ENCODE data around the gene TBL1Y.
"Not testable (repeated sequence)": the region's sequence is repeated elsewhere in the genome, so short reads cannot be mapped to it uniquely, and the experiment has no call there.

Gene TBL1Y

DNA sequence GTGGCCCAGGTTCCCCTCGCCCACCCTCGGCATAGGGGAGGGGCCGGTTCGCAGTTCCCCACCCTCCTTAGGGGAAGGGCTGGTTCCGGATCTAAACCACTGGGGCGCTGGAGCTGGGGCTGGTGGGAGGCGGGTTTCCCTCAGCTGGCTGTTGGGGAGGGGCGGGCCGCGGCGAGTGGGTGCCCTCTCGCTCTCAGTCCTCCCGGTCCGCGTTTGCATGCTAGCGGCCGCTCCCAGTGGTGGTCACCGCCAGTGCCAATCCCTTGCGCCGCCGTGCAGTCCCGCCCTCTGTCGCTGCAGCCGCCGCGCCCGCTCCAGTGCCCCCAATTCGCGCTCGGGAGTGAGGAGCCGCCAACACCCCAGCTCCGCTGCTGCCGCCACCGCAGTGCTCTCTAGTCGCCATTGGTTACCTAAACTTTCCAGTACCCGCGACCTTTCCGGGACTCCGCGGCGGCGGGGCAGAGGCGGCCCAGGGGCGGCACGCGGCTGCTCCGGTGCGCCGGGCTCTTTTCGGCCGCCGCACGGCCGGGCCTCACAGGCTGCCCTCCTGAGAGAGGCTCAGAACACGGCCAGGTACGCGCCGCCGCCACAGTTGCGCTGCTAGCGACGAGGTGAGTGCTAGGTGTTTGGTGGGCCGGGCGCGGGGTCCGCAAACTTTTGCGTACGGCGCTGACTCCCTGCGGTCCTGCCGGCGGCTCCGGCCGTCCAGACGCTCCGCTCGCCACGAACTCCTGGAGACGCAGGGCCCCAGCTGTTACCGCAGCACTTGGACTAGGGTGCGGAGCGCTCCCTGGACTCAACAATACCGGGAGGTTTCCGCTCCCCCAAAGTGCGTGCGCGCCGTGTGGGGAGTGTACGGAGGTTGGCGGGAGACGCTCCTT lies at the start of gene TBL1Y:
Gene TBL1Y, plus strand, starts transcription at position 326 of the 881 bp plus-strand sequence. CDS start 114,388 bp downstream, outside the sequence.
- DNase-seq, result no peak

DNA sequence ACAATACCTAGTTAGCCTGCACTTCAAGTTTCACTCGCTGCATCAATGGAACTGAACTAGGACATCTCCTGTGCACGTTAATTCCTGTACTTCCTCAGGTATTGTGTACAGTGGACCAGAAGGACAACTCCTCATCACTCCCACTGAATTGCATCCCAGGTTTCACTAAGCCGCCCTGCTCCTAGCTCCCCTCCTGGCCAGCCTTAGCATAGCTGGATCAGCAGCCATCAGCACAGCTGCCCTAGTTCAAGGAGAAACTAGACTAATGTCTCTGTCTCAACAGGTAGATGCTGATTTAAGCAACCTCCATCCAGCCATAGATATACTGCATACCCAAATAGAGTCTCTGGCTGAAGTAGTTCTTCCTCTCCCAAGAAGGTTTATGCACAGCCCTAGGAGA lies 16.0 kb upstream of the TBL1Y start:
- DNase-seq, result no peak

DNA sequence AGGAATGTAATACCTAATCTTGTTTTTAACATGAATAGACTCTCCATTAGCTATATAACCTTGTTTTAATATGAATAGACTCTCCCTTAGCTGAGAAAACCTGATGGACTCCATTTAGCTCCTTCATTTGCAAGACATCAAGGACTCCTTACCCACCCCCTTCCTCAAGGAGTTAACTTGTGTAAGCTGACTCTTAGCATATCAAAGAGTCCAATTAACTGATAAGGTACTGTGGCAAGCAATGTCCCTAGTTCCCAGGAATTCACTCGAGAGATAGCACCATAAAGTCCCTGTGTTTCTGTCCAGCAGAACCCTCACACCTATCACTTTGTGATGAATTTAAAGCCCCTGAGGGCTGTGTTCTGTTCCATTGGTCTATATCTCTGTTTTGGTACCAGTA lies 15.3 kb upstream of the TBL1Y start:
- DNase-seq, result no peak

DNA sequence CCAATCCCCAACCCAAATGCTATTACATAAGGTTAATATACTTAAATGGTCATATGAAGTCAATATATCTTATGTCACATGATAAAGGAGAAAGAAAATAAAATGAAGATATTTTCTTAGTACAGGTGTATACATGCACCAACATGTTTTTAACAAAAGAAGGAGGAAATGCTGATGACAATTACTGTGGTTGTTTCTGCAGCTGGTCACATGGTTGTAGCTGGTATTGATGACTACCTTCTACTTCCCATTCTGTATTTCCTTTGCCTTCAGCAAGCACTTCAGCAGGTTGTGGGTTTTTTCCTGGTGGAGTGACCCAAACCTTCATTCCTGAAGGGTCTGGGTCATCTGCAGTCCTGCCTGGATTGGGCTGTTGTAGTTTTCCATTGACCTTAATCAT lies 8.4 kb upstream of the TBL1Y start:
- not testable (repeated sequence) for DNase-seq

DNA sequence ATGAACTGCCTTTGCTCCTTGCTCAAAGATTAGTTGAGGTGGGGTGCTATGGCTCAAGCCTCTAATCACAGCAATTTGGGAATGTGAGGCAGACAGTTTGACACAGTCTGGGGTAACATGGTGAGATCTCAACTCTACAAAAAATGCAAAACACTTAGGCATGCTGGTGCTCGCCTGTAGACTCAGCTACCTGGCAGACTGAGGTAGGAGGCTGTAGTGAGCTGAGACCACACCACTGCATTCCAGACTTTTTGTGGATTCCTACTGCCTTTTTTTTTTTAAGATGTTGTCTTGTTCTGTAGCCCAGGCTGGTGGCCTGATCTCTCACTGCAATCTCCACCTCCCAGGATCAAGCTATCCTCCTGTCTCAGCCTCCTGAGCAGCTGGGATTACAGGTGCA lies 2.9 kb upstream of the TBL1Y start:
- no peak for DNase-seq

DNA sequence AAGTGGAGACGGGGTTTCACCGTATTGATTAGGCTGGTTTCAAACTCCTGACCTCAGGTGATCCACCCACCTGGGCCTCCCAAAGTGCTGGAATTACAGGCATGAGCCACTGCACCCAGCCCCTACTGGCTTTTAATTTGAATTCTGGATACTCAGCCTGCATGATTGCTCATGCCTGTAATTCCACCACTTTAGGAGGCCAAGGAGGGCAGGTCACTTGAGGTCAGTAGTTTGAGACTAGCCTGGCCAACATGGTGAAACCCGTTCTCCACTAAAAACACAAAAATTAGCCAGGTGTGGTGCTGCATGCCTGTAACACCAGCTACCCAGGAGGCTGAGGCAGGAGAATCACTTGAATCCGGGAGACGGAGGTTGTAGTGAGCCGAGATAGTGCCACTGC lies 2.5 kb upstream of the TBL1Y start:
- not testable (repeated sequence) for DNase-seq

DNA sequence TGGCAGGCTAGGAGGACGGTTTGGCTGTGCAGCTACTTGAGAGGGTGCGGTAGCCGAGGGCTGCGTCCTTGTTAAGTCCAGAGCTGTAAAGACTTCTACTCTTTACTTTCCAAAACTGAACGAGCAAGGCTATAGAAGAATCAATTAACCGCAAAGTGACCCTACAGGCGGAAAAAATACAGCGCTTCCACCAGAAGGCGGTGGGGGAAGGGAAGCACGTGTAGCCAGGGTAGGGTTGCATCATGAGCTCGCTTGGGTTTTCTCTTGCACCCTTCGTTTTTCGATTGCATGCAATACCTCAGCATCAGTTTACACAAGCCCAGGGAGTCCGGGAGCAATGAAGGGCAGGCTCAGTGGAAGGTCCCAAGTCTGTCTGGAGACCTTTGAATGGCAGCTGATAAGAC lies 1.4 kb upstream of the TBL1Y start:
- DNase-seq, result peak; percentile 24

DNA sequence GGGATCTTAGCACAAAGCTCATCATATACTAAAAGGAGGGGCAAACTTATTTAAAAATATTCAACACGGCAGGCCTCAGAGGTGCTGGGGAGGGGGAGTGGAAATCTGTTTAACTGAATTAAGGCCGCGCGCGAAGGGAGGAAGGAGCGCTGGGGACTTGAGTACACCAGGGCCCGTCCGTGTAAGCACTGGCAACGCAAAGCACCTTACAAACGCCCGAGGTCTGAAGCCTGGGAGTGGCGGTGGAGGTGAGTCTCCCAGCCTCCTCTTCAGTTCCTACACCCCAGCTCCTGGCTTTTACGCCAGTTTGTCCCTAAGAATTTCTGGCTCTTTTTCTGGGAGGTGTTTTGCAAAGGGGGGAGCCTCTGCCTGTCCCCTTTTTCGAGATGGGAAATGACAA lies 641 bp upstream of the TBL1Y start:
- no peak for DNase-seq

DNA sequence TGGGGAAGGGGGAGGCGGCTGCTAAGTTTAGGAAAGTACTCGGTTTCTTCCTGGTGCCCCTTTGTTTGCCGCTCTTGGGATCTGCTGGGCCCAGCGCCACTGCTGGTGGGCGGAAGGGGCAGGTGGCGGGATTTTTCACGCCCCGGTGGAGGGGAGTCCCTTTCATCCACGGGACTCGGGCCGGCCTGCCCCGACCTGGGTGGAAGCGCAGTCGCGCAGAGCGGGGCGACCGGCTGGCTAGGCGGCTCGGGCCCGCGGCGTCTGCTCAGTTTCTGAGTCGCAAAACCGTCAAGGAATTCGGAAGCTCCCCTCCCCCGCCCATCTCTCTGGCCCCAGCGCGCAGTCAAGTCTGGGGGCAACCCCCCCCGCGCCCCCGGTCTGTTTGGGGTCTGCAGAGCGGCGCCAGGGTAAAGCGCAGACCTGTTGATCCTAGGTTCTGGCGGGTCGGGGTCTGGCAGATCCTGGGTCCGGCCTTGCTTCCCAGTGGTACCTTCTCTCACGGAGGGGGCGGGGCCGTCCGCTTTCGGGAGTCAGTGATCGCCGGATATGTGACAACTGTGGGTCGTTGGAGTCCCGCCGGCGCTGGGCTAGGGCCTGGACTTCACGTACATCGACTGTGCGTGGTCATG lies 870 bp downstream of the TBL1Y start, which contains the start of gene AMELY:
Gene AMELY, minus strand, starts transcription at position 500 of the 629 bp plus-strand sequence. CDS start 39,144 bp downstream, outside the sequence.
- DNase-seq, result no peak

DNA sequence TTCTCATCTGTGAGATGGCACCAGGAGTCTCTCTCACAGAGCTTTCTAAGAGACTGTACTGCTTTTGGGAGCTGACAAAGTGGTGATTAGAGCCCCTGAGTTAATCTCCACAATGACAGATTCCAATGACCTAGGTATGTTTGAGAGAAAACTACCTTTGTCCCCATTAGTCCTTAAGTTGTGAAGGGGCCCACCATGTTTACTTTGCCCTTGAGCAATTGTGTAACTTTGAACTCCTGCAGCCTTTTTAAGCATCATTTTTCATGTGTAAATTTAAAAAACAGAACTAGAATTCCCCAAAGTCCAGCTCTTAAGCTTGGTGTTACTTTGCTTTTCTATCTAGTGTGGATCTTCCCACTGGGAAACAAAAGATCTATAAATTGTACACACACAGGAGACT lies 2.9 kb downstream of the TBL1Y start:
- no peak for DNase-seq

DNA sequence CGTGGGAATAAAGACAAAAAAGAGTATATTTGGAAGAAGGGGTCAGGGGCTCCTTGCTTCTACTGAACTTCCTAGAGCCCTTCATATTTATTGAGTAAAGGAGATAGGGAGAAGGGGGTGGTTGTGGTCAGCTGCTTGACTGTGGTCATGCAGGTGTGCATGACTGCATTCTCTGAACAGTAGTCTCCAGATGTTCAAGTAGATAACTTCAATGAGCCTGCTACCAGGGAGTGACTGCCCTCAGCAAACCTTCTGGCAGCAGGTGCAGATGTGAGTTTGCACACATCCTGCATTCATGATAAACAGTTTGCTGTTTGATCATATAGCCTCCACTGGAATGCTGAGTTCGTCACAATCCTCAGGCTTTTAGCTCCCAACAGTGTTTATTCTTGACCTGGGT lies 10.6 kb downstream of the TBL1Y start:
- no peak for DNase-seq

DNA sequence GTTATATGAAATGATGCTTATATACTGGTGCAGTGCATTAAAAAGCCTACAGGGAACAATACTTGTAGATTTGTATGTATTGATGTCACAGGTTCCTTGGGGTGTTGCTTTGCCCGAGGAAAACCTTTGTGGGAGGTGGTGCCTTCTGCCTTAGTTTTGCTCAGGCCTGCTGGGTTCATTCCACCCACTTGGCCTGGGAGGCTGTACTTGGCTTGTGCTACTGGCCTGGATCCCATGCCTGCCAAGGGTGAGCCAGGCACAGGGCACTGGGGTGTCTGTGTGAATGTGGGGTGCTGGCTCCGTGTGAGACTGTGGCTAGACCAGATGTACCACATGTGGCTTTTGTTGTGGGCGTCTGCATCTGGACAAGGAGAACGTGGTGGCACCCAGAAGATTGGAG lies 17.8 kb downstream of the TBL1Y start:
- DNase-seq, result no peak

DNA sequence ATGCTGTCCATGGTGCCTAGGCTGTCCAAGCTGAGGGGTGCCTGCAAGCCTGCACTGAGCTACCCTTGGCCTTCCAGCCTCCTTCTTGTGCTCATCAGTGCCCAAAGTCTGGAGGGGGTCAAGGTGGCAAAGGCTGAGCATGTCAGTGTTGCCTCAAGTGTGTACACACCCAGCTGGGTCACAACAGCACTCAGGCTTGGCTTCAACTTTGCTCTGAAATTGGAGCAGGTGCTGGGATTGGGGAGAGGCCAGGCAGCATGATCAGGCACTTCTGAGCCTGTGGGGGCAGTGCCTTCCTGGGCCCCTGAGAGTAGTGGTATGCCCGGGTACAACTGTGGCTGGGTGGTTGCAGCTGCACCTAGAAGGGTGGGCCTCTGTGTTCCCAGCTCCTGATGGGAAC lies 18.7 kb downstream of the TBL1Y start:
- no peak for DNase-seq

DNA sequence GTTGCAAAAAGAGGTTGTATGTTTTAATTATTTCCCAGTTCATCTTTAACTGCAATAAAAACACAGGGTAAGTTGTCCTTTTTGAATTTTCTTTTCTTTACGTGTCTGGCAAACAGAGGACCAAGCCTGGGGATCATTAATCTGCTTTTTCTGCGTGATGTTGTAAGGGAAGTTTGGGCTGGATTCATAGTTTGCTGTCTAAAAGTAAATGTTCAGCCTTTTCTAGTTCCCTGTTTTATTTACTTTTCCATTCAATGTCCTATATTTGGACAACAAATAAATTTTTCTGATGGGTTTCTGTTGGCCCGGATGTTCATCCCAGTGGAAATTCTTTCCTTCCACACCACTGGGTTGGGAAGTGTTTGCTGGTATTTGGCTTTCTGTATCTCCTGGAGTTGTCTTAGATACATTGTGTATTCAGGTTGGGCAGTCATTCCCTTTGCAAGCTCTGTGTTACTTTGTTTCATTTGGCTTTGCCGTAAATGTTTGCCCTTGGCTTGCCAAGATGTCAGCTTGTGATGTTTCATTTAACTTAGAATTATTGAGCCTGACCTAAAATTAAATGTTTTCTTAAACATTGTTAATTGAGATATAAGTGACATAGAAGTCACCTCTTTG lies 21.4 kb downstream of the TBL1Y start:
- no peak for DNase-seq

DNA sequence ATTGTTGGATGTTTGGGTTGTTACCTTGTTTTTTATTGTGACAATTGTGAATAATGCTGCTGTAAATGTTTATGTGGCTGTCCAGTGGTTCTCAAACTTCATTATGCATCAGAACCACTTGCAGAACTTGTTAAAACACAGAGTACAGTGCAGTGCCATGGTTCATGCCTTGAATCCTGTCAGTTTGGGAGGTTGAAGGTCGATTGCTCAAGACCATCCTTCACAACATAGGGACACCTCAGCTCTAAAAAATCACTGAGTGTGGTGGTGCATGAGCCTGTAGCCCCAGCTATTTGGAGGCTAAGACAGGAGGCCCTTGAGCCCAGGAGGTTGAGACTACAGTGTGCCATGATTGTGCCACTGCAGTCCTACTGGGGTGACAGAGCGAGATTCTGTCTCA lies 25.0 kb downstream of the TBL1Y start:
- no peak for DNase-seq

DNA sequence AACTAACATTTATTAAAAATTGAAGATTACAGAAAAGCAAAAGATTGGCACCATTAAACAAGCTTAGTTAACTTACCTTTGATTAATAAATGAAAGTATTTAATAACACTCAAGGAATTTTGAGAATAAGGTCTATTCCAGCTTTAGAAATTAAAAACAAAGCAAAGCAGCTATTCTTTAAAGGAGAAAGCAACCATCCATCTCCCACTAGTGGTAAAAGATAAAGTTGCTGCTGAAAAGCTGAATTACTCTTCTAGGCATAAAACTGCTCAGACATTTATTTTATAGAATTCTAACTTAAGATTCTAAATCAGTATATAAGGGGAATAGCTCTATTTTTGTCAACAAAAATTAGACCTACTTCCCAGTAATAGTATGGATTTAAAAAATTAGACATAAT lies 37.2 kb downstream of the TBL1Y start:
- no peak for DNase-seq

DNA sequence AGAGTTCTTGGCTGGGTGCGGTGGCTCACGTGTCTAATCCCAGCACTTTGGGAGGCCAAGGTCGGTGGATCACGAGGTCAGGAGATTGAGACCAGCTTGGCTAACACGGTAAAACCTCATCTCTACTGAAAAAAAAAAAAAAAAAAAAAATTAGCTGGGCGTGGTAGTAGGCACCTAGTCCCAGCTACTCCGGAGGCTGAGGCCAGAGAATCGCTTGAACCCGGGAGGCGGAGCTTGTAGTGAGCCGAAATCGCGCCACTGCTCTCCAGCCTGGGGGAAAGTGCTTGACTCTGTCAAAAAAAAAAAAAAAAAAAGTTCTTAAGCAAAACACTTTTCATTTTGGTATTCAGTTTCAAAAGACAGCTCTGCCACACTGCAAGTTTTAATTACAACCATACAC lies 37.9 kb downstream of the TBL1Y start:
- no peak for DNase-seq

DNA sequence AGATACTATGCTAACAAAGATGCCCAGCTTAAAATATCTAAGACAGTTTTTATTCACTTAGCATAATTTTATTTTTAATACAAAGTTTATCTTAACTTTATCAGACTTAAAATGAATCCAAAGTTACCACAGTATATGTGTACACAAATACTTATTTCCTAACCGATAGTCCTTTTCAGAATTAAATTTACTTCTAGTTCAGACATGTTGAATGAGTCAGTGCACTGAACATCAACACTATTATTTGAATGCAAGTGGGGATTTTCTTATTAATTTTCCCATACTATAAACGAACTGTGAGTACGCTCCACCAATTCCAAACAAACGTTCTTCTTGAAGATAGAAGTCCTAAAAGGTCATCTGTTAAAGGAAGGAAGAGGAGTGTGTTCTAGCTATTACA lies 39.5 kb downstream of the TBL1Y start:
- DNase-seq, result no peak

DNA sequence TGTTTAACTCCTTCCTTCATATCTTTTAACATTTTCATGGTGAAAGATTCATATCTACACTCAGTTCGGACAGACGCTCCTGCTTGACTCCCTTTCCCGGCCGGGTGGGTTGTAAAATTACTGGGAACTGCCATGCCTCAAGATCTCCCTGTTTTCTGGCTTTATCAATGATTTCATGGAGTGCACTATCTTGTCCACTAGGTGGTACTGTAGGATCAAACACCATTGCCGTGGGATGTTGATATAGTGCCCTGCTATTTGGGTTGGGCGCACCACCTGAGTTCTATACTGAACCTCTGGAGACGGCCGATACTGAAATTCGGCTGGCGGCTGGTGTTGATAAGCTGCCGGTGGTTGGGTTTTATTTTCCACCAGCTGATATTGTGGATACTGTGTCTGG lies 54.2 kb downstream of the TBL1Y start:
- DNase-seq, result peak; percentile 86

DNA sequence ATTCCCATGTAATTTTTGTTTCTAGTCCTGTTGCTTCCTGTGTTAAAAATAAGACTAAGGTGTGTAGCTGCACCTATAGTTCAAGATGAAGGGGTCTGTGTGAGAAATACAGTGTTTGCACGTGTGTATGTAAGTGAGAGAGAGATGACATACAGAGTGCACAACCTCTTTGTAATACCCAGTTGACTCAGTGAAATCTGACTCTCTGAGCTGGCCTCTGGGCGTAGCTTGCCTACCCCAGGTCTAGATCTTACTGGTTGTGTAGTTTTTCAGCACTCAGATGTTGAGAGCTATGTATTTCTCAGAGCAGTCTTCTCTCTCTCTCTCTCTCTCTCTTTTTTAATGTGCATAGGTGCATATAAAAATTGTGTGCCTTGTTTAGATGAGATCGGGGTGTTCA lies 56.0 kb downstream of the TBL1Y start:
- DNase-seq, result no peak

DNA sequence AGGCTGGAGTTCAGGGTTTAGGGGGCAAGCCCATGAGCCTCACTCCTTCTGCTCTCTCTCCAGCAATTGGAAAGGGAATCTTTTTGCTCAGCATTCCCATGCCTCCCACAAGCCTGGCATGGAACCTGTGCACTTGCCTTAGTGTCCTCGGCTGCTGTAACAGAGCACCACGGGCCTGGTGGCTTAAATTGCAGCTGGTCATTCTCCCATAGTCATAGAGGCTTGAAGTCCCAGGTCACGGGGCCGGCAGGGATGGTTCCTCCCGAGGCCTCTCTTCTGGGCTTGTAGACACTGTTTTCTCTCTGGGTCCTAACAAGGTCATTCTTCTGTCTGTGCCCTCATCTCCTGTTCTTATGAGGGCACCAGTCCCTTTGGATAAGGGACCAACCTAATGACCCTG lies 57.2 kb downstream of the TBL1Y start:
- DNase-seq, result no peak

DNA sequence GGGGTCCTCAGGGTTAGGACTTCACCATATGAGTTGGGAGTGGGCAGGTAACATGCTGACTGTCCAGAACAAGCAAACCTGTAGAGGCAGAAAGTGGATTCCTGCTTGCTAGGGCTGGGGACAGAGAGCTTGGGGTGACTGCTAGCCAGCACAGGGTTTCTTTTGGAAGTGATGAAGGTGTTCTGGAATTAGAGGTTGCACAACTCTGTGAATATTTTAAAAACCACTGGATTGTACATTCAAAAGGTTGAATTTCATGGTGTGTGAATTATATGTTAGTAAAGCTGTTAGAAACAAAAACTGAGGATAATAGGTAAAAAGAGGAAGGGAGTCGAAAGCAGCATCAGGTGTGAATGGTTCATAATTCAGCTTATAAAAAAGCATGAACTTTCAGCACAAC lies 57.7 kb downstream of the TBL1Y start:
- DNase-seq, result no peak

DNA sequence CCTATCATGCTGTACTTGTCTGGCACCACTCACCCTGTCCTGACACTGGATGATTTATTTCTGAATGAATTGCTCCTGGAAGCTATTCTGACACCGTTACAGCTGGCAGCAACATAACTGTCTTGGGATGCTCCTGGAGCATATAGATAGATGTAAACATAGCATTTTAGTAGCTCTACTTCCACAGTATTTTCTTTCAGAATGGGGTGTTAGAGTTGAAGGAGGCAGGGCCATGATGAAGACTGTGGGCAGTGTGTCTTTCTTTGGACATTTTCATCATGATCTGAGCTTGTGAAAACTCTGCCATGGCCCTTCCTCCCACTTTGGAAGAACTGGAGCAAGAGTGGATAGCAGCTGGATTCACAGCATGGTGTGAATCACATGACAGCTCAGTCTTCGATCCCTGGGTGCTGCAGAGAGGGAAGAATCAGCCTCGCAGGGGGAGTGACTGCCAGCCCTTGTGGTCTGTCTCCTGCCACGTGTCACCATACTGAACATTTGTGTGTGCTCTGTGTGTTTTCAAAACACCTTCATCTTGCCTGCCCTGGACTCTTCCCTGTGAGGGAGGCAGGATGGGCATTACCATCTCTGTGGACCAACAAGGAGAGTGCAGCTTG lies 61.9 kb downstream of the TBL1Y start:
- DNase-seq, result no peak

DNA sequence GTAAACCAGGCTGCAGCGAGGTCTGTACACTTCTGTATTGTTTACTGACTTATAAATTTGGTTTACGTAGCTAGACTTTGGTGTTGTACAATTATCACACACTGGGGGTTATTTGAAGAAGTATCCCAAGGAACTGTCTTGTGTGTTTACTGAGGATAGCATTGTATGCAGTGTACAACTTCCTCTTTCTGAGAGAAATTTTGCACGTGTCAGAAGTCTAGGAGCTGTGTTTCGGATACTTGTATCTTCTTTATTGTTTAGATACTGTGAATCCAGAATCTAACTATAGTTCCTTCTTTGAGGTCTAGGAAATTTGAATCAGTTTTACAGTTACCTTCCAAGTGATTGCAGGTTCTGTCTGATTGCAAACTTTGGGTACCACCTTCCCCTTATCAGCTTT lies 64.5 kb downstream of the TBL1Y start:
- no peak for DNase-seq

Measured in hematopoietic multipotent progenitor cell treated with erythropoietin and hydrocortisone succinate and interleukin-3 and kit ligand, for 6 days (in vitro differentiated cells).